ENCODE data around the gene TMEM108.

Gene TMEM108

DNA sequence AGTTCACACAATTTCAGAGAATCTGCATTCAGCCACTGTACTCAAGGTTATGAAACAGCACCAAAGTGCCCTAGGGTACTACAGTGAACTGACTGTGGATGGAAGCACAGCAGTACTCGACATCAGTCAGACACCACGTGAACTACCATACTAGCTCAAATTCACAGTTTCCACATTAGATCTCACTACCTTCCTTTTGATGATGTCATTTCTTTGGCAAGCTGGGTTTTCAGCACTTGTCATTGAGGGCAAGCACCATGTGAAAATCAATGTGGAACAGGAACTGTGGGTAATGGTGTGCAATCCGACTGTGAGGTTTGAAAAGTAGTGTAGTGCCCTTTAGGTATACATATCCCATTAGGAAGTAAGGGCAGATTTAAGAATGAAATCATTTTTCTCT is 251.1 kb downstream of the TMEM108 start:
- DNase-seq = no peak

DNA sequence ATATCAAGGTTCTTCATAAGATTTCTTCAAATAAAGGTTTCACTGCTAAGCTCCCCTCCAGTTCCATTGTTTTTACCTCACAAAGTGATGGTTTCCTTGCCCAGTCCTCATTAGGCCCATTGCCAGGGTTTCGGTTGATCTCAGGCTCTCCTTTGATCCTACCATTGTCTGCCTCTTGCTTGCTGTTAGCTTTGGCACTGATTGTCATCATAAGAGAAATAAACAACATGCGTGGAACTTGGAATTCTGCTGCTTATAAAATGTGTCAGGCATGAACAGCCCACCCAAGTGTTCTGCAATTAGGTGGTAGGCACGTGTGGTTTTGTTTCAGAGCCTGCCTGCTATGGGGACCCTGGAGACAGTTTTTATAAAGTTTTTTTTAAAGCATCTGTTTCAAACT is 254.1 kb downstream of the TMEM108 start:
- no peak for DNase-seq

DNA sequence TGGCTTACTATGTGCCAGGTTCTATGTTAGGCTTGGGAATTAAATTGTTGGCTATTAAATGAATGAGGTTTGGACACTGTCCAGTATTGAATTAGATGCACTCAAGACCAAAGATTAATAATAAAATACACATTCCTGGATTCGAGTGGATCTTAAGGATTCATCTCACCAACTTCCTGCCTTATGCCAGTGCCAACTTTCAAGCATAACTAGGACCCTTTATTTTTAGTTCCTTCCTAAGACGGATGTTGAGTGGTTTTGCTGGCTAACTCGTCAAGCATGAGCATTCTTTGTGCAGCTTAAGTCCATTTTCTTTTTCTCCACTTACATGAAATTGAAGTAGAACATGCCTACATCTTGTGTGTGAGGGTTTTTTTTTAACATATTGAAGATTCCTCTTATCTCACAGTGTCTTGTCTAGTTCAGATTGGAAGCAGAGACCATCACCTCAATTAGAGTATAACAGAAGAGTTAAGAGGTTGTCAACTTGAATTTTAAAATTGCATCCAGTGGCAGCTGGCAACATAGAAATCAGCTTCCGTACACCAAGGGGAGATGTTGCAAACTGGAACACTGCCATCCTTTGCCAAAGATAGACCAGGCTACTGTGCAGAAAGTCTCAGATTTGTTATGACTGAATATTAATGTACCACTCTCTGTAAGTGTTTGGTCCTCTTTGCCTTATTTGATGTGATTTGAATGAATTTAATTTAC is 255.4 kb downstream of the TMEM108 start:
- no peak for DNase-seq

- DNase-seq = no peak
Observed at GRCh38 chr3:133294253-133294652, 256.1 kb downstream of the TMEM108 start.

DNA sequence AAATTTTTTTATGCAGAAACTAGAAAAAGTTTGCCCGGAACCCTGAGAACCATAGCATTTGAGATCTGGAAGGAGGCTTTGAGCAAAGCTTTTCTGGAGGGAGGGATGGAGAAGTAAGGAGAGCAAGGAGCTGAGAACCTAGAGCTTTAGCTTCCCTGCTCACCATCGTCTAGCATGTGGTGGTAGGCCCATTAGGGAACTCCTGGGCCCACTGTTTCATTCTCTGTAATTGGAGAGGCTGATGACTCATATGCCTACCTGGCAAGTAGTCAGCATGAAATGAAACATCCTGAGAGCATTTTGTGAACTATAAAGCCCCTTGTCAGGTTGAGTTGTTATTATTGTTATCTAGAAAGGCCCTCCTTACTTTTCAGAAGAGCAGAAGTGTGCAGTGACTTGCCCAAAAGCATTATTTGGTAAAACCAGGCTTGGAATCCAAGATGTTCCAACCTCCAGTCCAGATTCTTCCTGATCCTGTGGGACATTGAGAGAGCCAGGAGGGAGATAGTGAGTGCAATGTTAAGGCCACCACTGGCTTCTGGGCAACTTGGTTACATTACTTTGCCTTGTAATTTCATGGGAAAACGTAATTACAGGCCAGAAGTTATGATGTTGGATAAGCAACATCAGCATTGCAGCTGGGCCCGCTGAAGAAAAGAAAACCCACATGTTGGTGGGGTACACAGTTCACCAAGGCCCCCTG is 257.2 kb downstream of the TMEM108 start:
- no peak for DNase-seq

GRCh38 chr3:133295944-133296917 is 258.0 kb downstream of the TMEM108 start:
- DNase-seq = no peak

DNA sequence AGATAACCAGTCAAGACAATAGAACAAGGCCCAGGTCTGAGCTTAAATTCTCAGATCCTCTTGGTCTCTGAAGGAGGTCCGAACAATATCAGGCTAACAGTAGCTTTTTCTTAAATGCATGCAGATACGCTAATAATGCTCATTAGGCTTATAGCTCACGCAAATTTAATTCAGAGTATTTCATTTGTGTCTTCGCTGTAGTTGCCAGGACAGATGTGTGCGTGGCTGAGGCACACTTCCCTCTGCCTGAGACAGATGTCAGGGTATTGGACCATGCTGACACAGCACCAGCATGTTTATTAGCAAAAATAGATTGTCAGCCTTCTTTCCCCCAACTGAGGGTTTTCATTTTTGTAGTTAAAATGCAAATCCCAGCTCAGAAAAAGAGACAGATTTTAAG is 258.8 kb downstream of the TMEM108 start:
- DNase-seq = no peak

- no peak for DNase-seq
Observed at GRCh38 chr3:133300102-133300501, 261.9 kb downstream of the TMEM108 start.

DNA sequence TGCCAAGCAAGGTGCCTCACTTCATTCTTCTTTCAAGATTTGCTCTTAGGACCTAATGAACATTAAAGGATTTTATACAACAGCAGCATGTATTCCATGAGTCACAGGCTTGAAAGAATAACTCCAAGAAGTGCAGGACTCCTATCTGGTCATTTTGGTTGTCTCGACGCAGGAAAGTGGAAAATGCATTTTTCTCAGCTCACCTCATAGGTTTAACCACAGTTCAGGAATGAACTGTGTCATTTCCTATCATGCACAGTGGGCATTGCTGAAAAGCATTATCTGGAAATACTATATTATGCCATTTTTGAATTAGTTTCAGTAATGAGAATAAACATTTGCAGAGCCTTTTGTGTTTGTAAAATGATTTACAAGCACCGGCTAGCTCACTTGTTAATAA is 263.0 kb downstream of the TMEM108 start:
- no peak for DNase-seq

GRCh38 chr3:133301731-133302130 is 263.5 kb downstream of the TMEM108 start:
- DNase-seq = no peak

- DNase-seq = no peak
Observed at GRCh38 chr3:133303430-133303829, 265.2 kb downstream of the TMEM108 start.

GRCh38 chr3:133317866-133318265 is 279.7 kb downstream of the TMEM108 start:
- DNase-seq = no peak

- DNase-seq = no peak
Observed at GRCh38 chr3:133328373-133328772, 290.2 kb downstream of the TMEM108 start.

DNA sequence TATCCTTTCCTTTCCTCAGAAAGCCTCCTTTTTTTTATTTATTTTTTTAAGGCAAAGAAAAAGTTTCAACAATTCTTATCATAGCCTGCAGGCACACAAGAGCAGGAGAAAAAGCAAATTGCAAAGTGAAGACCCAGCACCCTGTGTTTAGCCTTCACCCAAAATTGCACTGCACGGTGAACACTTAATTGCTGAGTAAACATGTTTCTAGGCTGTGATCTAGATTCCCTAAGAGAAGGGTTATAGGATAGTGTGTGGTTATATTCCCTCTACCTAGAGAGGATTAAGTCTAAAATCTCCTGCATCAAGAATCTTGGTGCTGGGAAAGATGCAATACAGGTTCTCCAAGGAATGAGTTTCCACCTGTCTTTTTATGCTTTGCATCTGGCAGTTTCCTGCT is 291.4 kb downstream of the TMEM108 start:
- no peak for DNase-seq

DNA sequence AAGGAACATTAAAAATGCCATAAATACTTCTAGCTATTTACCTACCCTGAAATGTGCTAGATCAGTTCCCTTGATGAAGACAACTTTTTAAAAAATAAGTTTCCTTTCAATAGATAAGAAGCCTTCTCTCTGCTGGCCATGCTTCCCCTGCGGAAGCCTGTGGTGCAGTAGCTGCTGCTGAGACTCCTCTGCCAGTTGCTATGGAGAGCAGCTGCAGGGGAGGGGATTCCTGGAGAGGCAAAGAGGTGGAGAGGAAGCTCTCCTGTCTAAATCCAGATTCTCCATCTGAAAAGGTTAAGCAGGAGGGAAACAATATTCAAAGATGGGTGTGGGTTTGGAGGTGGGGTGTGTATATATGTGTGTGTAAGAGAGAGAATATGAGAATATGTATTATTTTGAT is 291.9 kb downstream of the TMEM108 start:
- no peak for DNase-seq

DNA sequence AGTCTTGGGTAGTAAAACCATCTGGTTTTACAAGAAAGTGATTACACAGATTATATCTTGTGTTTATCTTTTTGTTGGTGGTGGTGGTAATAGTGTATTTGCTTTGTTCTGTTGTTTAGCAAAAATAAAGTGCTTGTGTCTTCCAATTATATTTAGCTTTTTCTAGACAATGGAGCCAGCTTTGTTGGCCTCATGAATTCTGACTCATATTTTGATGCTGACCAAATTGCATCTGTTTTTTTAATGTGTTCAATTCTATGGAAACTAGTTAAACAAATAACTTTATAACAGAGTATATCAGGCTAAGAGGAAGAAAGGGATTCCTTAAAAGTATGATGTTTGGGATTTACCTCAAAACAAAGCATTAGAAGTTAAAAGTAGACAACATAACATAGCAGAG is 292.3 kb downstream of the TMEM108 start:
- DNase-seq = no peak

DNA sequence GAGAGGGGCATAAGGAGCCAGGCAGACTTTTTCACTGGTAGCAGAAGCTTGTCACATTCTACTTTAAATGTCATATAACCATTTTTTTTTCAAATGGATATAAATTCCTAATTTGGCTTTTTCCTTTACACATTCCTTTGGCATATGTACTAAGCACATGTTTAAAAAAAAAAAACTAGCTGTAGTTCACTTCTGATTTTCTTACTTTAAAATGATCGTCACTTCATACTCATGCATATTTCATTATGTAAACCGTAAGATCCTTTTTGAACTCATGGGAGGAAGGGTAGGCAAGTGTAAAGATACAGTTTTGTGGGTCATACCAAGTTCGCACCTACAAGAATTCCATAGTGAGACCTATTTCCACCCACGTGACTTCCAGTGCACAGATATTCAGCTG is 316.5 kb downstream of the TMEM108 start:
- no peak for DNase-seq

- no peak for DNase-seq
Observed at GRCh38 chr3:133360476-133360875, 322.3 kb downstream of the TMEM108 start.

- DNase-seq = no peak
Observed at GRCh38 chr3:133361011-133361410, 322.8 kb downstream of the TMEM108 start.

GRCh38 chr3:133361435-133361834 is 323.2 kb downstream of the TMEM108 start:
- no peak for DNase-seq

- DNase-seq = no peak
Observed at GRCh38 chr3:133362539-133362938, 324.3 kb downstream of the TMEM108 start.

- no peak for DNase-seq
Observed at GRCh38 chr3:133364704-133365103, 326.5 kb downstream of the TMEM108 start.

DNA sequence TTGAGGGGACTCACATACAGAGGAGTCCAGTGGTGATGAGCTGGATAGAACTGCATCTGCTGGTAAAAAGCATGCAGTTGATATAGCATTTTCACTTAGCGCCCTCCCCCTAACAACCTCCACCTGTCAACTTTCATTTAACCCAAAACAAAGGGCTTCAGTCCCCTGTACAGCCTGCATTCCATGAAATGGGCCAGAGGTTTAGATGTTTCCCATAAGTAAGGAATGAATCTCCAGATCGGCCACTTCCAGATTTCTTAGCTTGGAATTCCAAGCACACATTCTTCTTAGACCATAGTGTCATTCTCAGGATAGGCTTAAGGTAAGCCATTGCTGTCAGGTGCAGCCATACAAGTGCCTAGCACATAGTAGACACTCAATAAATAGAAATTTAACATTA is 328.7 kb downstream of the TMEM108 start:
- DNase-seq = no peak

DNA sequence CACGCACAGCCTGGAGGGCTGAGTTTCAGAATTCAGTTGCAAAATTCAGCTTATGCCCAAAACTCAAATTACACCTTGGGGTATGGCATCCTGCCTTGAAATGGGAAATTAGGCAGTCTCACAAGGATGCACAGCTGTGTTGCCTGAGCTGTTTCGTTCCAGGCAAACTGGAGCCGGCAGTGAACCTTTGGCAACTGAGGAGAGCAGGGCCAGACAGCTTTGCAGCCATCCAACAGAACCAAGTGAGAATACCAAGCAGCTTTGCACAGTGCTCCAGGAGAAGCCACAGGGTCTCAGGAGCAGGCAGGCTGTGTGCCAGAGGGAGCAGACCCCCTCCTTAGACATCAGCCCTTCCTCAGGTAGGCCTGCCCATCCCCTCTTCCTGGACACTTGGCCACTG is 329.2 kb downstream of the TMEM108 start:
- no peak for DNase-seq
